NCI-H345 (cell line): ENCODE measurements around the gene NPY1R.

Experiments used
- DNase-seq: peaks from one replicate; lab custom pipeline; 2025; lab: John Stamatoyannopoulos, UW

Gene NPY1R

DNA sequence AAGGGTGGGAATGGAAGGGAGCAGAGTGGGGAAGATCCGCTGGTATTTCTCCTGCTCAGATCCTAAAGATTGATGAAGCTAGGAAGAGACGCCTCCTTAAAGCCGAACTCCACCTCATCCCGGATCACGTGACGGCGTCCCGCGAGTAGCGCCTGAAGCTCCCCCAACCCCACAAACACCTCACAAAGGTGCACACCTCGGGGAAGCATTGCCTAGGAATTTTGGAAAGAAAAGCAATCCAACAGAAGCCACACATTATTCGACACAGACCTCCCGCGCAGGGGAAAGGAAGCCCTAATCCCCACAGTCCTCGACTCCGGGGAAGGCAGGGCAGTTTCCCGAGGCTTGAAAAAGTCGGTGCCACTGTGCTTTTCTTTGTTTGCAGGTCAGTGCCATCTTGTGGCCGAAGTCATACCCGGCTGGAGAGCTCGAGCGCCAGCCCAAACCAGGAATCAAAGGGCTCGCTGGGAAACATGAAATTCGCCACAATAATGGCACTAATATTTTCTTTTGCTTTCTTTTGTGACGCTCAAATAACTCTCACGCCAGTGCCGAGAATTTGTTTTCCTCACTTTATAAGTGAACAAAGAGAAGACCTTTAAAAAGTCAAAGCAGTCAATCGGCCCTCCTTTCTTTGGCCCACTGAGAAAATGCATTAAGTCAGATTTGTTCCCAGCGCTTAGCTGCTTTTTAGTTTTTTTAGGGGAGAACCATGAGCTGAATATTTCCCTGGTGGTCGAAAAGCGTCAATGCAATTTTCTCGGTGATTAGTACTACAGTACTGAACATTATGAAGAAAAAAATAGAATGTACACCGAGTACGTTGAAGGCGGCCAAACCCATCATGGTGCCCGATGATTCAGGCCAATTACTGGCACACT lies at the start of gene NPY1R:
TSS of gene NPY1R (minus strand) at position 71 of the 881 bp plus-strand sequence. CDS start 6,042 bp downstream, outside the sequence.
- DNase-seq, result peak; percentile 46

DNA sequence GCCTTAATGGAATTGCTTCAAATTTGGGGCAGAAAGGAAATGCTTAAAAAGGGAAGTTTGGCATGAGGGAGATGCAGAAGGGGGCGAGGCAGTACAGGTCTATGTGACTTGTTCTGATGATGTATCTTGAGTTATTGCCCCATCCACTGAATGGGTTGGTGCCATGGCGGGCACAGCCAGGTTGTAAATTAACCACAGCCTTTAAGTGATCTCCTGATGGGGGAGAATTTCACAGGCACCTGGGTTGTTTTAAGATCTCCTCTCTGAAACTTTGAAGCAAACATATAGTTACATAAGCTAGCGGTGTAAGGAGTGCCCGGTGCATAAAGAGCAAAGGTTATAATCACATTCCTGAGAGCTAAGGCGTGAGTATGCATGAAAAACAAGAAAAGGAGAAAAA lies 48.3 kb upstream of the NPY1R start:
- no peak for DNase-seq

DNA sequence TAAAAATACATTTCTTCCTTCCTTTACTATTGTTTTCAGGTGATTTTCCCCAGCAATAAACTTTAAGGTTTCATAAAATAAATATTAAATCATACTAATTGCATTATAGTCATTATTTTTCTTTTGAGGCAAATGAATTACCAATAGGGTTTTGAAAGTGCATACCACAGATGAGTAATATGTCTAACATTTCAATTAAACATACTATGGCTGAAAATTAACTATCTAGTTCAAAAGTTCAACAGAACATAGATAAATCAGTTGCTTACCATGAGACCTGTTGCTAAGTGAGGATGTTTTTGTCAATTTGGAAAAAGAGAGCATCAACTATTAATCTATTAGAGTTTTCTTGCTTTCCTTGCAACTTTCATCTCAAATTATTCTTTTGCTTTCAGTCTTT lies 46.3 kb upstream of the NPY1R start:
- DNase-seq, result no peak

DNA sequence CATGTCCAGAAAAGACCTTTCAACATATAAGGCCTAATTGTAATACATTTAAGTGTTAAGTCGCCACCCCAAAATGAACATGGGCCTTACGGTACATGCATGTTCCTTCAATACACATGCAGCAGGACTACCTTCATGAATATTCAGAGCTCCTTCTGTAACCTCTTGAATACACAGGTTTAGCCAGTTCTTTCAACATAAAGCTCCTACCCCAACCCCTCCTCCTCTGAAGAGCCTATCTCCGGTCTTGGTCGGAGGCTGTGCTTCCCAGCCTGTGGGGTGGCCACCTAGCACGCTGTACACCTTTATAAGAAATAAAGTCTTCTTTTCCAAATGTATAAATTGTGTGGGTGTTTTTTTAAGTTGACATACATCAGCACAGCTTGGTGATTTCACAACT lies 39.6 kb upstream of the NPY1R start:
- DNase-seq, result no peak

DNA sequence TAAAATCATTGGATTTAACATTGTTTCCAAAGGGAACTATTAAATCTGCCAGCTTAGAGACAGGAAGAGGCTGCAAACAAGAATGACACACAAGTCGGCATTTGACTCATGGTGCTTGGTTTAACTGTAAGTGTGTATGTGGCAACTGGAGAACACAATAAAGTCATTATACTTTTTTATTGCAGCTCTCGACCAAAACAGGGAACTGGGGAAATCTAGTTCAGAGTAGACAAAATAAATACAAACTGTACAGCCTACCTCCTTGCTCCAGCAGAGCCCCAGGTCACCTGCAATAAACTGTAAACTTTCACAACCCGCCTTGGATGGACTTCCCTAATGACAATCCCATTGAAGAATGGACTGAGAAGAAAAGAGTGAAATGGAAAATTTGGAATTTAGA lies 35.3 kb upstream of the NPY1R start:
- DNase-seq, result no peak

DNA sequence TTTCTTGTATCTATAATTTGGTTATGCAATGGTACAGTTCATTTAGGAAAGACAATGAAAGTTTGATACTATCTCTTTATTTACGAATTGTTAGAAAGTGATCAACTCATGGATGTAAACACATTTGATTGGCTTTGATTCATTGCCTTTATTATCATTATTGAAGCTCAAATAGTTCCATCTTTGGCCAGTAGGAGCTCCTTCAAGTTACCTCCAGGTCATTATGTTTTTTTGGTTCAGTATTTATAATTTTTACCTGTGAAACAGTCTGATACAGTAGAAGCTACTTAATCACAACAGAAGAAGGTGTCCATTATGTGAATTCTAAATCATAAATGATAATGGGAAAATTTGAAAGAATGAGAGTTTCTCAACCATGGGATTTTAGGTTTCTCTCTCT lies 23.7 kb upstream of the NPY1R start:
- DNase-seq, result no peak

DNA sequence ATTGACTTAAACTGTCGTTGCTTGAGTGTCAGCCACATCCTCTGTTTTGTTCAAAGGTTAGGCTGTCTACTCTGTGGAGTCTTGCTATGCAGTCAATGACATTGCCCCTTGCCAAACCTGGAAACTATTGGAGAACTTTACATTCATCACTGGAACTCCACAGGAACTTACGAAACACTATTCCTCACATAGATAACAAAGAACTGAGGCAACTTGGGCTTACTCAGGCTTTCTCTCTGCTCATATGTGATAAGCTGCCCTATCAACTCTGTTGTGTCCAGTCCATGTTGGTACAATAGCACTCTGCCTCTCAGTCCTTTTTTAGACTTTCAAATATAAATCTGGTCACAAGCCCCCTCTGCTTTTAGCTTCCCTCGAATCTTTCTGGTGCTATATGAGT lies 20.7 kb upstream of the NPY1R start:
- DNase-seq, result no peak

DNA sequence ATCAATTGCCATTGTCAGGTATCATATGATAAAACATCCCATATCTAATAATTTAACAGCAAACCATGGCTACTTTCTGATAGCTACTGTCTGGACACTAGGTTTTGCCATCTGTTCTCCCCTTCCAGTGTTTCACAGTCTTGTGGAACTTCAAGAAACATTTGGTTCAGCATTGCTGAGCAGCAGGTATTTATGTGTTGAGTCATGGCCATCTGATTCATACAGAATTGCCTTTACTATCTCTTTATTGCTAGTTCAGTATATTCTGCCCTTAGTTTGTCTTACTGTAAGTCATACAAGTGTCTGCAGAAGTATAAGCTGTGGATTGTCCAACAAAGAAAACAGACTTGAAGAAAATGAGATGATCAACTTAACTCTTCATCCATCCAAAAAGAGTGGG lies 18.3 kb upstream of the NPY1R start:
- DNase-seq, result no peak

DNA sequence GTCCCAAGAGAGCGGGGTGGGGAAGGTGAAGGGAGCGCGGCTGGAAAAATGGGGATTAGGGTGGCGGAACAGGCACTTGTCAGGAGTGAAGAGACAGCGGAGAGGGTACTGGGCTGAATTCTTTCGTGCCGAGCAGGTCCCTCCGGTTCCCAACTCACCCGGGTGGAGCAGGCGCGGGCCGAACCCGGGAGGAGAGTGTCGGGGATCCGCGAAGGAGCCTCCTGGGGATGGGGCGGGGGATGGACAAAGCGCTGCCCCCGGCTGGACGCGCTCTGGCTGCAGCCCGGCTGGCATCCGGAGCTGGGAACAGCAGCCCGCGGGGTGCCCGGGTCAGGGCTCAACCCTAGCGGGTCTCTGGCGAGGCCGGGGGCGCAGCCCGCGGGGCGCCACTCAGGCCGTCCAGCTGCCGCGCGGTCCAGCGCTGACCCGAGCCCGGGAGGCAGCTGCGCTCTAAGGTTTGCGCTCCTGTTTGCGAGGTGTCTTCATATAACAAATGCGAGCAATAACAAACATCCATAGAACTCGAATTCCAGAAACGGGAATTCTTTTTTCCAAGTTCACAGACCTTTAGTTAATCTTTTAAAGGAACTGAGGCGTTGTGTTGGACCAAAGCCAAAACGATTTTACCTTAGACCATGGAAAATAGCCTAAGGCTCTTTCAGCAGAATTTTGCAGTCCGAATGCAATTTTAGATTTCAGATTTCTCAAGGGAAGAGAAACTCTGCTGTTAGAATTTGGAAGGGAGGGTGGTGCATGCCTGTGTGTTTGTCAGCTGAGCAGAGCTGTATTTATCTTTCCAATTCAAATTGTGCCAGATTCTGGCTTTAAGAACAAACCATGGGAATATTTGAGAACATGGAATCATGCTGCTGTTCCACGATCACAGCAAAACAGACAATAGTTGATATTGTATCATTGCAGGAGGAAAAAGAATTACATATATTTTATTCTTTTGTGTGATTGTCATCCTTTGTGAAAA lies 12.0 kb upstream of the NPY1R start:
- DNase-seq, result no peak

DNA sequence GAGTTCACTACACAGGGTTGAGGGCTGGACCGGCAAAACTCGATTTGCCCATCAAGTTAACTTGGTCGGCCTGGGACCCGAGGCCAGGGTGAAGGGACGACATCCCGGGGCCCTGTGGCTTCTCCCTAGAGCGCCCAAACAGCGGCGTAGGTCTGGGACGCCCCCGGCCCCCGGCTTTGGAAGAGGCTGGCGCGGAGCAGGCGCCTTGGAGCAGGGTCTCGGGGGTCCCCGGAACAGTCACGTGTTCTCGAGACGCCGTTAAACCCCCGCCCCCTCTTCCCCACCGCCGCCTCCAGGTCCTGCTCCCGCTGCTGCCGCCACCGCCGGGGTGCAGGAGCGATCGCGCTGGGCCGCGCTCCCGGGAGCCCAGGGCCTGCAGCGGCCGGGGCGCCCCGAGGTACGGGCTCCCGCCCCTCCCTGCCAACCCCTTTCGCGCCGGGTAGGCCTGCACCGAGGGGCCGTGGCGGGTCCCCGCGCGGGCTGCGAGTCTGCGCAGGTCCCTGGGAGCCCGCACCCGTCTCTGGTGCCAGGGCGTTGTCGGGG lies 11.3 kb upstream of the NPY1R start, which contains the start of gene NPY5R:
TSS of gene NPY5R (plus strand) at position 289 of the 543 bp plus-strand sequence. CDS start 6,382 bp downstream, outside the sequence.
- no peak for DNase-seq

DNA sequence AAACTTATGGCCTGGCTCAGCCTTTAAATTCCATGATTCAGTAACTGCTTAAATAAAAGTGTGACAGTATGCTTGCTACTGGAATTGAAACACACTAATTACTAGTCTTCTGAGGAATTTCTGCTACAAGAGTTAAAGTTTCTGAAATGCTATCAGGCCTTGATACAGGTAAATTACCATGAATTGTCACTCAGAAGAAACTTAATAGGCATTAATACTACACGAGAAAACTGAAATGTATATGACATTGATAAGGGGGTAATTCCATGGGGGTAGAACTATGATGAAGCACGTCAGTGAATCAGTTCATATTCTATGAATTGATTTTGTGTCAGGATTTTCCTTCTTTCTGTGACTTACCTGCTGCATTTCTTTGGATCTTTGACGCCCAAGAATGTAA lies 3.0 kb upstream of the NPY1R start:
- no peak for DNase-seq

DNA sequence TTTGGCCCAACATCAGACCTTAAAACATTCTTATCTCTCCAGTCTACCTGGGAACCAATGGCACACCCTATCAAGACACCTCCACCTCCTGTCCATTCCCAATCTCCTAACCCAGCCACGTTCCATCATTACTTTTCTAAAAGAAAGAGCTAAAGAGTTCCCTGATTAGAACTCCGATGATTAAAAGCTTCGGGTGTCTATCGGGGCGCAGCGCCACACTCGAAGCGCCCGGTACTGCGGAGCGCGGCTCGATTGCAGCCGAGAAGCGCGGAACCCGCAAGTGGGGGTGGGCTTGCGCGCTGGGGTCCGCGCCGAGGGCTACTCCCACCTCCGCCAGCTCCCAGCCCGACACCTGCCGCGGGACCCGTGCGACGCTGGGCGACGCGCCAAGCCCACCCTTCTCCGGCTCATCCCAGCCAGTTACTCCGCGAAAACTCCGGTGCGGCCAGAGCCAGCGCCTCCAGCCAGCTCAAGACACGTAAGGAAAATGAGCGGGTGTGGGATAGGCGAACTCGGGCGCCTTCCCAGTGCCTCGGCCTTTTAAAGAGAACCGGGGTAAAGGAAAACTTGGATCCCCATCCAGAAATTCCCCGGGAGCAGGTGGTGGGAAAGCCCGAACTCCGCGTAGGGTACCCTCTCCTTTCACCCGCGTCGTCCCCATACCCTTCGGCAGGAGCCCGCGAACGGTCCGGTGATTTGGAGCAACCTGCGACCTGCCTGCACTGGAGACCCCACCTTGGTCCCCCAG lies 593 bp downstream of the NPY1R start:
- DNase-seq, result no peak

DNA sequence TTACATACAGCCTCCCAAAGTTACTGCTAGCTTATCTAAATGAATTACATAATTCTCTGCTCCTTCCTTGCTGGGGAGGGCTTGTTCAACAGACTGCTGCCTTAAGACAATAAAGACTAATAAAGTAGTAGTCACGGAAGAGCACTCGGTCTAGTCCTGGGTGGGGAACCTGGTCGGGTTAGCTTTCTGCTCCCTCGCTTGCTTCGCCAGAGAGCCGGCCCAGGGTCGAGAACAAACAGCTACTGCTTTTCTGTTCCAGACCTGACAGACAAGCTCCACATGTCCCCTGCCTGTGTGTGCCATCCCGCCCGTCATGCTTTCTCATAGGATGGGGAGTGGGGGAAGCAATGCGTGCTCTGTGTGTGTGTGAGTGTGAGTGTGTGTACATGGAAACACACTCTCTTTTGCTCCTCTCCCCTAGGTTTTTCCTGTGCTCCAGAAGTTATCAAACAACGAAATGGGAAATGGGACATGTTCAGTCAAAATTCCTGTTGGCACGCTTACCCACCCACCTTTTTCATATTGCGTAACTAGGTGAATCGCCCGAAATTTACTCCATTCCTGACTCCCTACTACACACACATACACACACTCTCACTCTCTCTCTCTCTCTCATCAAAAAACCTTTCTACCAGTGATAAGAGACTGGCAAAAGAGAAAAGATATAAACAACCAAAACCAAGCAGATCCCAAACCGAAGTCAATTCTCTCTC lies 1.3 kb downstream of the NPY1R start:
- DNase-seq, result no peak

DNA sequence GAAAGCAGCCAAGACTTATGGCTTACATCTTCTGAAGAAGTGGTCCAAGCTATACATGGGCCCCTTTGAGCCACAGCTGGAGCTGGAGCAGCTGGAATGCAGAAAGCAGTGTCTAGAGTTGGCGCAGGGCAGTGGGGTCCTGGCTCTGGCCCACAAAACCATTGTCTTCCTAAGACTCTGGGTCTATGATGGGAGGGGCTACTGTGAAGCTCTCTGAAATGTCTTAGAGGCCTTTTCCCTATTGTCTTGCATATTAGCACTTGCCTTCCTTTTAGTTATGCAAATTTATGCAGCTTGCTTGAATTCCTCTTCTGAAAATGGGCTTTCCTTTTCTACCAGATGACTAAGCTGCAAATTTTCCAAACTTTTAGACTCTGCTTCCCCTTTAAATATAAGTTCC lies 15.3 kb downstream of the NPY1R start:
- no peak for DNase-seq

DNA sequence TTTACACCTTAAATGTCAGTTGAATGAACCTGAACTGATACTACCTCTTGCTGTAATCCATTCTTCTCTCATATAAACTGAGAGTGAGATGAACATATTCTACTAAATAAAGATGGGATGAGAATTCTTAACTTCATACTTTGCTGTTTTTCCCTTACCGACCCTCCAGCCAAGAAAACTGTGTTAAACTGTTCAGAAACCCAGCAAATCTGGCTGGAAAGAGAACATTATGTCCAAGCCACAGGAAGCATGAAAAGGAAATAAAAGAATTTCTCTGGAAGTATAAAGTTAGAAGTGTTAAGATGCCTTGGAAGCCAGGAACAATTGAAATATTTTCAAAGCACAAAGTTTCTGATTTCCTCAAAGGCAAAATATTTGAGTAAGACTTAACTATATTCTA lies 22.9 kb downstream of the NPY1R start:
- no peak for DNase-seq

DNA sequence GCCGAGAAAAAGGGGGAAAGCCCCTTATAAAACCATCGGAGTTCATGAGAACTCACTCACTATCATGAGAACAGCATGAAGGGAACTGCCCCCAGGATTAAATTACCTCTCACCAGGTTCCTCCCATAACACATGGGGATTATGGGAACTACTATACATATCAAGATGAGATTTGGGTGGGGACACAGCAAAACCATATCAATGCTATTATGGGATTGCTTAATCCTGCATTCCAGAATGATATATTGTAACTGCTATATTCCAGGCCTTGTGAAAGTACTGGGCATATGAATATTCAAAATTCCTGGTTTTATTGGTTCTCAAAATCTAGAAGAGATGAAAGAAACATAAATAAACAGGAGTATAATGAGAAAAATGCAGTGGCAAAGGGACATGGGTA lies 29.3 kb downstream of the NPY1R start:
- no peak for DNase-seq

DNA sequence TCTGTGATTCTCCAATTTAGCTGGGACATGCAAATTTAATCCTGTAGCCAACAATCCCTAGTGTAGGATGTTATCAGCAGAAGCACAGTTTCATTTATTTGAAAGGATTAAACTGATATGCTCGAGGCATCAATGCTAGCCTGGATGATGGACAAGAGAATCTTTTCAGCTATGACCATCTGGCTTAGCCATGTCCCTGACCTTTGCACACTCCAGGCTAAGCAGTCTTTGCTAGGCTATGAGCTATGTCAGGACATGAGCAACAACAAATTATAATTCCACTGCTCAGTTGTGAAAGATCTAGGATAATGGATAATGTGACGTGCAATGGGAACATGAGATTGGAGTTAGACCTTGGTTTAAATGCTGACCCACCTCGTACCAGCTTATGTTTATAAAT lies 32.0 kb downstream of the NPY1R start:
- no peak for DNase-seq

DNA sequence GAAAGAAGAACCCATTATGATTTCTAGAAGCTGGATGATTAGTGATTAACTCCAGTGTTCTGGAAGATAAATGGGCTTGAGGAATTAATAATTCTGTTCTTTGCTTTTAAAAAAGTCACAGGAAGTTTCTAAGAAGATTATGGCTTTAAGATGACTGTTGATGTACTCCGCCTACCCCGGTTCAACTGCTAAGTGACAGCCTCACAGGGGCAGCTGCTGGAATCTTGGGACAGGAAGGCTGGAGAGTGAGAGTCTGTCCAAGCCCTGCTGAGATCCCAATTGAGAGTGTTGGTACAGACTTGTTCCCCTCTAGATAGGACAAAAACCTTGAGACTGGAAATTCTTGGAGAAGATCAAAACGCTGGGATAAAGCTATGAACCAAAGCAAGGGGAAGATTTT lies 37.3 kb downstream of the NPY1R start:
- no peak for DNase-seq

DNA sequence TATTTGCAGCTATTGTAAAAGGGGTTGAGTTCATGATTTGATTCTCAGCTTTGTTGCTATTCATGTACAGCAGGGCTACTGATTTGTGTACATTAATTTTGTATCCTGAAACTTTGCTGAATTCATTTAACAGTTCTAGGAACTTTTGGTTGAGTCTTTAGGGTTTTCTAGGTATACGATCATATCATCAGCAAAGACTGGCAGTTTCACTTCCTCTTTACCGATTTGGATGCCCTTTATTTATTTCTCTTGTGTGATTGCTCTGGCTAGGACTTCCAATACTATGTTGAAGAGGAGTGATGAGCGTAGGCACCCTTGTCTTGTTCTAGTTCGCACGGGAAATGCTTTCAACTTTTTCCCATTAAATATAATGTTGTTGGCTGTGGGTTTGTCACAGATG lies 48.1 kb downstream of the NPY1R start:
- no peak for DNase-seq

DNA sequence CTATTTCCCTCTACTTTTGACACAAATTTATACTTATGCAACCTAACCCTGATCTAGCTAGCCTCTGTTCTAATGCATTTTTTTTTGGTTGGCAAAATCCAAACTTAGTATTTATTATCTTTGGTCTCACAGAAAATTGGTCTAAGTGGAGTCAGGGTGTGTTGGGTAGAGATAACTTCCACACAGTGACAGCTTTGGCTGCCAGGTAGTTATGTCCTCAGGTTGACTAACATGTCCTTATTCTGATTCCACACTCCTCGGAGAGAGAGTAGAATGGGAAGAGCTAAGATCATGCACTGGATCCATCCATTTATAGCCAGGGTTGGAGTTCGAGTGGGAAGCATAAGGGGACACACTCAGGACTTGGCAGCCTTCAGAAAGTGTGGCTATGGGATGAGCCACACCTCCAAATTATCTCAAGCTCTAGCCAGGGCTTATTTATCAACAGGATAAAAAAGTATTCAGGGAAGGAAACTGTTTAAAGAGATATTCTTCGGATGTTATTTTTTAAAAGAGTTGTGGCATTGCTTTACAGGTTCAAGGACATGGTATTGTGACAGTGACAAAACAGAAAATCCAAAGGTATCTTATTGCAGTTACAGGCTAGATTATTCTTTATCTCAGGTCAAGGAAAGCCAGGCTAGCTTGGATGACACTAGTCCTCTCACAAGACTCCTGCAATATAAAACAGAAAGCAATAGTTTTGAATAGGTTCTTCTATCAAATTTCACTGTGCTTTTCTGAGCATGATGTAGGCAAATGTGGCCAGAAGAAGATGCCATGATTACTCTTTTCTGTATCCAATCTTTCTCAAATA lies 51.5 kb downstream of the NPY1R start:
- DNase-seq, result no peak
